NCI-H226 (cell line): Measurements from ENCODE around the gene GTF2F2.

ENCODE experiments used
- DNase-seq: peaks from one replicate; pipeline ENCODE4 v3.0.0-alpha.2; 2015

Gene GTF2F2

DNA sequence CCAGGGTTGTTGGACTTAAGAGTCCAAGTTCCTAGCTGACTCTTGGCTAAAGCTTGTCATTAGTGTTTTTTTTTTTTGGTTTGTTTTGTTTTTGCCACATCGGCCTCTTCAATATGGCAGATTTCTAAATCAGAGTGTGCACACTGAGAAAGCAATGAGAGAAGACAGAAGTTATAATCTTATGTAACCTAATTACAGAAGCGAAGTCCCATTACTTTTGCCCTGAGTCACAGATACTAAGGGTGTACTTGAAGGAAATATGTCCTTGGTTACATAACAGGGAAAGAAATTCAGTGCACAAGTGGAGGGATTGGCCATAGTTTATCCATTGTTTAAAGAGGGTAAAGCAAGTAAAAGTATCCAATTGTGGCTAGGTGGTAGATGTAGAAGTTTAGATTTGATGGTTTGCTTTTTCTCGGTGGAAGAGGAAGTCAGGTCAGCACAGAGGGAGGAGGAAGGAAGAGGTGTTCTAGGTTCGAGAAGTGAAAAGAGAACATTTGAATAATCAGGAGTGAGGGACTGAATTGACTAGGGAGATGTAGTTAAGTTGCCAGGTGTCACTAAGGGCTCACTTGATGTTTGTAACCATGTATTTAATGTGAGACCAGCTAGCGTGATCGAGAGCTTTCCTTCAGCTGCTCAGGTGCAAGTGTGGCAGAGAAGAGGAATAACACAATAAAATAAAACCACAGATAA is 12.2 kb downstream of the GTF2F2 start:
- DNase-seq, result no peak

DNA sequence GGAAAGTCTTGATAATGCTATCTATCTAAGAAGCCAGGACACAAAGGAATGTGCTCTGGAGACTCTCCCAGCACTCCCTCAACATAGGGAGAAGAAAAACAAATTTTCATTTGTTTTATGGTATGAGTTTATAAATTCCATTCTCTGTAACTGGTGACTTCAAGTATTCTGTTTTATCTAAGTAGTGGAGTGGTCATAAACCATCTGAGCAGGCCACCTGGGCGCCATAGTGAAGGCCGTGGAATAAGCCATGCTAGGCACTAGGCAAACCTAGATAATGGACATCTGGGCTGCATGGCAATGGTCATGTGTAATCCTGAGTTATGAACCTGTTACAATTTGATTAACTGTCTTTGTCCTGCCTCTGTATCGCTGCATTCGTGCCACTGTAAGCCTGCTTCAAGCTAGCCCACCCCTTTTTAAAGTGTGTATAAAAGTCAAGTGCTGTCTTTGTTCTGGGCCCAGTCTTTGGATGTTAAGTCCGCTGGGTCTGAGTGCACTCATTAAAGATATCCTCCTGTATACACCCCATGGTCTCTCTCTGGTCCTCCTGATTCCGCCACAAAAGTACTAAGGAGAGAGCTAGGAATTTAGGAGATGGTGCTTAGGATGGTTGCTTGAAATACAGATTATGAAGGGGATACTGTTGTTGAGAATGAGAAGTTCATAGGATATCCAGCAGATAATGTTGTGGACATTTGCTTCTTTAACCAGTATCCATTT is 13.2 kb downstream of the GTF2F2 start:
- peak; percentile 10 for DNase-seq

DNA sequence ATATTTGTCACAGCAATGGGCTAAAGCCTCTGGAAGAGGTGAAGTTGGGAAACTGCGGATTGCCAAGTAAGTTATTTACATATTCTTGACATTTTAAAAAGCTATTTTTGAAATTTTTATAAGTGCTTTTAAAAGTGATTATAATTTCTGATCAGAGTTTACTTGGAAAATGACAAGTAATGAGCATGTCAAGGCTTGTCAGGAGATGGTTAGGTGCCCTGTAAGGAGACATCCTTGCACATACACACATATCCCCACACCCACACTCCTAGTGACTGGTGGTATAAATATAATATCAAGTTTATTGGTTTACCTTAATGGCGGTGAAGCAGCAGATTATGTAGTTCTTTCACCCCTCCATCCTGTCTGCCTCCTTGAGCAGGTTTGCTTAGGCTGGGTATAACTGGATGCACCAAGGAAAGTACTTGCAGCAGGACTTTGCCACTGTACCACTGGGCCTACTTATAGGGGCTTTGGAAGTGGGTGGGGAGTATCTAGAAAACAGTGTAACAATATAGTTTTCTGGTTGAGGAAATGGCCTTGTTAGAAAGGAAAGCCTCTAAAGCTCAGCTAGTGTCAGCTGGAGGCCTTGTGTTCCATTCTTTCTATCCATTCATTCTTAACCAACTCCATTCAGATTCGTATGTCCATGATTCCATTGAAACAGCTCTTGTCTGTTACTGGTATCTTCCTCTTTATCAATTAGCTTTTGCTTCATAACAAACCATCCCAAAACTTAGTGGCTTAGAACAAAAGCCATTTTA is 16.6 kb downstream of the GTF2F2 start:
- DNase-seq, result no peak

DNA sequence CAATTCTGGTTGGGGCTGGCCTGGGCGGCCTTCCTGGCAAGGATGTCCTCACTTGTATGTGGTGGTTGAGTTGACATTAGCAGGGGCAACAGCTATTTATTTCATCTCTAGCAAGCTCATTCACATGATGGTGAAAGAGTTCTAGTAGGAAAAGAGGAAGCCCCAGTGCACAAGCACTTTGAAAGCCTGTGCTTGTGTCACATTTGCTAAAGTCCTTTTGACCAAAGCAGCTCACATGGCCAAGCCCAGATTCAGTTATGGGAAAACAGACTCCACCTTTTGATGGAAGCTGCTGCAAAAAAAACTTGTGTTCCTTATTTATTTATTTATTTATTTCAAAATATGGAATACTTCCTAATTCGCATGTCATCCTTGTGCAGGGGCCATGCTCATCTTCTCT is 17.2 kb downstream of the GTF2F2 start:
- DNase-seq, result no peak

DNA sequence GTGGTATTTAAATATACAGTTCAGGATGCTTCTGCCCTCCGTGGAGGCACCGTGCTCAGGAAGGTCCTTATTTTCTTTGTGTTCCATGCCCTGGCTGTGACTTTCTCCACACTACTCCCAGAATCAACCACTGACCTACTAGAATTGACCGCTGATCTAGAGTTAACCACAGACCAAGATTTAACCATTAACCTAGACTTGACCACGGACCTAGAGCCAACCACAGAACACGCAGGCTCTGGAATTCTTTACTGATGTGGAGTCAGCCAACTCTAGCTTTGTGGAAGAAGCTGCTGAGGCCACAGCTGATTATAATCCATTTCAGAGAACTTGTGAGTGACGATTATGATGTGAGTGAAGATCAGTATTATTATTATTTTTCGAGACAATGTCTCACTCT is 18.0 kb downstream of the GTF2F2 start:
- DNase-seq, result no peak

DNA sequence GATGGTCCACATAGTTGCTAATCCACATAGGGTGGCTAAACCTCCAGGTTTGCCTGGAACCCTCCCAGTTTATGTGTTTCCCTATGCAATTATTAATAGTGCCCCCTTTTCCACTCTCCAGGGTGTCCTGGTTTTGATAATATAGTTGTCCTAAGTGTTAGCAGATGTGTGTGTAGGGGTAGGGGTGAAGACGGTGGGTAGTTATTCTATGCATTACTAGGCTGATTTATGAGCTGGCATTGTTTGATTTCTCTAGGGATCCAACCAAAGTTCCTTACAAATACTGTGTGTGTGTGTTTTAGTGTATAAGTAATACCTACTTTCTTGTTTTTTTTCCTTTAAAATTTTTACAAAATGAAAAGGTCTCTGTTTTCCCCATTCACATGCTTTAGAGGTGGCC is 21.1 kb downstream of the GTF2F2 start:
- no peak for DNase-seq

DNA sequence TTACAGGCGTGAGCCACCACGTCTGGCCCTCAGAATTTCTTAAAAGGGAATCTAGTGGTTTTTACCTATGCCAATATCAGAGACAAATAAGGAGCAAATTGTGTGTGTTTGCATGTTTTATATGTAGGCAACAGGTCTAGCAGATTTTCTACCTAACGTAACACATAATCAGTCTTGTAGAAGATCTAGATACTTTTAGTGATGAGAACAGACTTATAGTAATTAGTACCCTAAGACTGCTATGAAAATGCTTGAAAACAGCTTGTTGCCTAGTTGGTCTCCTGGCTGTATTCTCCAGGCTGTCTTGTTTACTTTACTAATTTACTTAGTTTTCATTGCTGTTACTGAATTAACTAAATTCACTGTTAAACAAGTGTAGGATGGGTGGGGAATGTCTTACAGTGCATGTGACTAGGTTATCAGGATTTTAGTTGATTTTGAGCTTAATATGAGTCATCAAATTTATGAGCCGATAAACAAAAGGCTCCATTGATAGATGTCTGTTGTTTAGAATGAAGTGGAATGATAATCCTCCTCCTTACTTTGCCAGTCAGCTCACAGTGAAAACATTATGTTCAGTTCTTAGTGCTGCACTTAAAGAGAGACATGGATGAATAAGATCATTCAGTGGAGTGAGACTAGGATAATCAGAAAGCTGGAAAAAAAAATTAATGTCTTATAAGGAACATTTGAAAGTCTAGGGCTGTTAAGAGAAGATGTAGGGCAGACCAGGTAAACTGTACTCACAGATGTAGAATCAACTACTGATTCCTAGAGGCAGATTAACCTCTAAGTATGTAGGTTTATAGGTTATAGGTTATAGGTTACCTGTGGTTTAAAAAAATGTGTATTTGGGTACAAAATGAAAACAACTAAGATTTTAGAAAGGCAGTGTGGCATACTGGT is 22.4 kb downstream of the GTF2F2 start:
- no peak for DNase-seq

DNA sequence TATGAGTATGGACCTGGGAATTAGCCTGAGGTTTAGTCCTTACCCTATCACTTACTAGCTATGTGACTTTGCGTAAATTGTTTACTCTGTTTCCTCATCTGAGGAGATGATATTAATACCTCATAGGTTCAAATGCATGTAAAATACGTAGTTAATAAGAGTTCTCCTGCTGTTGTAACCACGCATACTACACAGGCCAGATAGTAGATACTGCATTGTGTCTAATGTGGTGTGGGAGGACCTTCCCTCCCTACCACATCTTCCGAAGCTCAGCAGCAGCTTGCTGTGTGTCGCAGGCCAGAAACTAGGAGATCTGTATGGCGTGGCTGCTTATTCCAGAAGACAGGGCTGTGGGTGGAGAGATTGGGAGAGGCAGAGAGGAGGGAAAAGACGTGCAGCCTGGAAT is 23.0 kb downstream of the GTF2F2 start:
- no peak for DNase-seq

DNA sequence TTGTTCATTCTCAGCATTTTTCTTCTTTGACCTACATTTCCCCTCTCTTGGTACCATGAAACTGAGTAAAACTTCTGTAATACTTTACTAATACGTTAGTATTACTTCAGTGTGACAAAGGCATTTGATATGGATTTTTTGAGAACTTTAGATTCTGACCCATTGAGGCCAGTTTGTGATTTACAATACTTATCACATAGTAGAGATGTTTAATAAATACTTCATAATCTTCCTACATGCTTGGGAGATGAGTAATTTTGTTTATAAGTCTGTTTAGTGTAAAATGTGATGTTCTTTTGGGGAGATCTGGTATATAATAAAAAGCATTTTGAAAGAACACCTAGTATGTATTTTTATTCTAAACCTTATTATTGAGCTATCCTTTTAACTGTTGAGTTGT is 29.7 kb downstream of the GTF2F2 start:
- no peak for DNase-seq

DNA sequence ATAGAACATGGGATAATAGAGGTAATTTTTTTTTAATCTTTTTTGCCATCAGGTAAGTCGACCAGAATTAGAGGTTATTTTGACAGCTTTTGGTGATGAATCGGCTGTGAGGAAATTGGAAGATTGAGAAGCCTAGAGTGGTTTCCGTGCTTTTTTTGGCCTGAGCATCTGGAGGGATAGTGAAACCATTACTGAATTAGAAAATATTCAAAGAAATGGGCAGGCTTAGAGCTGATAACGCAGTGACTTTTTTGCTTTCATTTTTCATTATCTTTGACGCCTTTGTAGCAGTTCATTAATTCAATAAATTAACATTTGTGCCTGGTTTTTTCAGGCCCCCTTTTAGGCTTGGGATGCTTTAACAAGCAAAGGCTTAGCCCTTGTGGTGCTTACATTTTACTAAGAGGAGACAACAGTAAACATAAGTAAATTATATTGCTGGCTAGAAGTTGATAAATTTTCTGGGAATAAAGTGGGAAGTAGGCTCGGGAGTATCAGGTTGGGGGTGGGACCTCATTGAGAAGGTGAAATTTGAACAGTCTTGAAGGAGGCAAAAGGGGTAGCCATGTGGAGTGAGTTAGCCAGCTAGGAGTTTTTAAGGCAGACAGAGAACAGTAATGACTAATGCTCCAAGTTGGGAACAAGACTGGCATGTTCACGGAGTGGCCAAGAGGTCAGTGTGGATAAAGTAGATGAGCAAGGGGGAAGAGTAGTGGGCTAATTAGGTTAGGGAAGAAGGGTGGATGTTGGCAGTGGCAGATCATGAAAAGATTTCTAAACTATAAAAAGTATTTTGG is 36.5 kb downstream of the GTF2F2 start:
- DNase-seq, result peak; percentile 18

DNA sequence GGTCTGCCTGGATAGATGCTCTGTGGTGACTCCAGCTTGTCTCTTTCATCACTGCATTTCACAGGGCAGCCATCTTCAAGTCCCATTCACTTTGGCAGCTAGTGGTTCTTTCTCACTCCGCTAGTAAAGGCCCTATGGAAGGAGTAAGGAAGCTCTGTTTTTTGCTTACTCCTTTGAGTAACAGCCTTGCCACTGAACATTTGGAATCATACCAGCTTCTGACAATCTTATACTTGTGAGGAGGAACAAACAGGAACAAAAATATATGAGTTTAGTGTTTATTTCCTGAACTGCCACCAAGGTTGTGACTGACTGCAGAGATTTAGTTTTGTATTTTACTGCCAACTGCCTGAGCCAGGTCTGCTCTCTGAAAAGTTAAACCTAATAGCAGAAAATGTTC is 41.9 kb downstream of the GTF2F2 start:
- no peak for DNase-seq

DNA sequence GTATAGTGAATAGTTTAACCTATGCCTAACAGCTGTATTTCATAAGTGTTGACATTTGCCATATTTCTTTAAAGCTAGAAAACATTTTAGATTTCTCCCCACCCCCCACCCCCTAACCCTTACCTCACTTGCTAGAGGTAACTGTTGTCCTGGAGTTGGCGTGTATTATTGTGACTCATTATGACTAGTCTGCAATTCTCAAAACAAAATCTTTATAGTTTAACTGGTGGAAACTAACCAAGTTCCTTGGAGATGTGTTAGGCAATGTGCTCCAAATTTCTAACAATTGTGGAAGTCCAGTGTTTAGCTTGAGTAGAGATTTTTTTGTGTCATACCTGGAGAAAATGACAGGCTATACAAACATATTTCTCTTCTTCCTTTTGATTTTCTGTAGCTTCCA is 42.5 kb downstream of the GTF2F2 start:
- peak; percentile 81 for DNase-seq

DNA sequence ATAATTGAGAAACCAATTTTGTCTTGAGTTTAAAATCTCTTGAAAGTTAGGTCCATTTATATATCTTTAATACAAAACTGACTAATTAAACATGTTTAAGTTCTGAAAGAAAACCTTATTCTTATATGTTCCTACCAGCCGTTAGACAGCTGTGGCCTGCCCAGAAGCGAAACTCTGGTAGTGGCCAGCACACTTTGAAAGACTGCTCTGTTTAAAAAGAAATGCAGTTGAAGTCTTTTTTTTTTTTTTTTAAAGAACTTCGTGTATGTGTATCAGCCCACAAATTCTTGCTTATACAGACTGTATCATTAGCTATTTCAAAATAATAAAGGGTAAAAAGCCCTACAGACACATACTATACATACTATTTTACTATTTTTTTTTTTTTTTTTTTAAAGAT is 46.5 kb downstream of the GTF2F2 start:
- DNase-seq, result no peak

DNA sequence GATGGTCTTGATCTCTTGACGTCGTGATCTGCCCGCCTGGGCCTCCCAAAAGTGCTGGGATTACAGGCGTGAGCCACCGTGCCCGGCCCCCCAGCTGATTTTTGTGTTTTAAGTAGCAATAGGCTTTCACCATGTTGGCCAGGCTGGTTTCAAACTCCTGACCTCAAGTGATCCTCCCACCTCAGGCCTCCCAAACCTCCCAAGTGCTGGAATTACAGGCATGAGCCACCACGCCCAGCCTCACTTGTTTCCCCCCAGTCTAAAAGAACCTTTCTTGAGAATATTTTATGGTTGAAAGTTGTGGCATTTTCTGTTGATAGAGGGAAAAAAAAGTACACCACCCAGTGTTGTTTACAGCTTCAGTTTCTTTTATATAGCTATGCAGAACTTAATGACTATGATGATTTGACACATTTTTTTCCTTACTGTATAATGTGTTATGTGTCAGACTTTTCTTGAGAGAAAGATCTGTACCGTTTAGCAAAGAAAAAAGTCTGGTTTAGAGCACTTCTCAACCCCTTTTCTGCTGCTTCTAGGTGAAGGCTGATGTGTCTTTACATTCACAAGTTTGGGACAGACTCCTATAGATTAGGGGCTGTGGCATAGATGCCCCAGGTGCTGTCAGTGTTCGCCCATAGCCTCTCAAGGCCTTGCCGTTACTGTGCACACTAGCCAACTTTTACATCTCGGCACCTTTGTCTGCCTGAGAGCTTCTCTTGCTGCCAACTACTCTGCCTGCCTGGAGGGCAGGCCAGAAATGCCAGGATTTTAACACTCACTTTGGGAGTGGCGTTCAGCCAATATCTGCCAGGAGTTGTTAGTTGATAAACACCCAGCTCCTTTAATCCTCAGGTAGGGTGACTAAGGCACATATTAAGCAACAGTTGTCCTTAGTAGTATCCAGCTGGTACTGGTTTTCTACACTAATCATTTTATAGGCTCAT is 47.6 kb downstream of the GTF2F2 start:
- DNase-seq, result peak; percentile 98

DNA sequence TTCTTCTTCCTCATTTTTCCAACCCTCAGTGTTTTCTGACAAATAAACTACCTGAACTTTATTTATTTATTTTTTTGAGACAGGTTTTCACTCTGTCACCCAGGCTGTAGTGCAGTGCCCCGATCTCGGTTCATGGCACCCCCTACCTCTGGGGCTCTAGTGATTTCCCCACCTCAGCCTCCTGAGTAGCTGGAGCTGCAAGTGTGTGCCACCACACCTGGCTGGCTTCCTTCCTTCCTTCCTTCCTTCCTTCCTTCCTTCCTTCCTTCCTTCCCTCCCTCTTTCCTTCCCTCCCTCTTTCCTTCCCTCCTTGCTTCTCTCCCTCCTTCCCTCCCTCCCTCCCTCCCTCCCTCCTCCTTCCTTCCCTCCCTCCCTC is 48.2 kb downstream of the GTF2F2 start:
- no peak for DNase-seq

DNA sequence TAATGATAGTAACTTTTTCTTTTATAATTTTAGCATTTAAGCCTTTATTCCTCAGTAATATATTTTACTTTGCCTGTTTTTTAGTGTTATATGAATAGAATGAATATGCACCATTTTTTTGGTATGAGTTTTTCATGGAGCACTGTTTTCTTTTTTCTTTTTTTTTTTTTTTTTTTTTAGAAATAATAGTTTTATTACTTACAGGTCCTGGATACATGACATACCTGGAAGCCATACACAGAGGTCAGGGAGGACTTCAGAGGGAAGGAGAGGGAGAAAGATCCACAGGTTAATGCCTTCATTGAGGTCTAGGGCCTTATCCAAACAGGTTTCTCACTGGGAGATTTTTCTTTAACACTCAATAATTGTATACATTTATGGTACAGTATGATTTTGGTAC is 54.2 kb downstream of the GTF2F2 start:
- DNase-seq, result no peak

DNA sequence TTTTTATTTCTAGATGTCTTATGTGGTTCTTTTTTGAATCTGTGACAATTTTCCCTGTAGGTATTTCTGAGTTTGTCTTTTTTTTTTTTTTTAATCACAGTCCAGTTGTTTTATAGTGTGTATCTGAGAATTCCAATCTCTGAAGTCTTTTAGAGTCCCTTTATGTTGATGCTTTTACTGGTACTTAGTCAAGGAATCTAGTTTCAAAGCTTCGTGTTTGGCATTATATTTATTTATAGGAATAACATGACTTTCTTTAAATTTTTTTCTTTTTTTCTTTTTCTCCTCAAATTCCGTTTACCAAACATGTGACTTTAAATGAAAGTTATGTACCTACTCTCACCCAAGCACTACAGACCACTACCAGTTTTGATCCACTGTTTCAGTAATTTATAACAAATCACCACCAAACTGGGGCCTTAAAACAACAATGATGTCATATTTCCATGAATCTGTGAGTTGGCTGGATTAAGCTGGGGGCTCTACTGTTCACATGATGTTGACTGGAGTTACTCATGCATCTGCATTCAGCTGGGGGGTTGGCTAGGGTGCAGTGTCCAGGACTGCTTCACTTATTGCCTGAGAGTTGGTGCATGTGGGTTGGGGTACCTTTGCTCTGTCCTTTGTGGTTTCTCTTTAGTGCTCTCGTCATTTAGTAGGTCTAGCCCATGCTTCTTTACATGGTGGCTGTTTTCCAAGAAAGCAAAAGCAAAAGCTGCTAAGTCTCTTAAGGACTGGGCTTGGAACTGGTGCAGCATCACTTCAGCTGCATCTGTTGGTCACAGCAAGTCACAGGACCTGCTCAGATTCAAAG is 58.2 kb downstream of the GTF2F2 start:
- peak; percentile 62 for DNase-seq

DNA sequence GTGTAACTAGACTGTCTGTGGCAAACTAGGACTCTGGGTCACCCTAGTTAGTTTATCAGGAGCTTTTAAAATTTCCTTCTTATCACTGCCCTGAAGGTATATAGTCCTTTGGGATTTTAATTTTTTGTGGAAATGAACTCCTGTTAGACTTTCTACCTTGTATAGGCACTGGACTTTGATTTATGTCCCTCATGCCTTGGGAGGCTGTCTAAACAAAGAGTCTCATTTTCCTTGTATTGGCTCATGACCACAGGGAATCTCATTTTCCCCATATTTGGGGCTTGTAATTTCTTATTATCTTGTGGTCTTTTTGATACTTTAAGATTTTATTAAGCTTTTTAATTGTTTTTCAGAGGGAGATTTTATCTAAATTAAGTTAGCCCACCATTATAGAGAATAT is 59.1 kb downstream of the GTF2F2 start:
- DNase-seq, result peak; percentile 12

DNA sequence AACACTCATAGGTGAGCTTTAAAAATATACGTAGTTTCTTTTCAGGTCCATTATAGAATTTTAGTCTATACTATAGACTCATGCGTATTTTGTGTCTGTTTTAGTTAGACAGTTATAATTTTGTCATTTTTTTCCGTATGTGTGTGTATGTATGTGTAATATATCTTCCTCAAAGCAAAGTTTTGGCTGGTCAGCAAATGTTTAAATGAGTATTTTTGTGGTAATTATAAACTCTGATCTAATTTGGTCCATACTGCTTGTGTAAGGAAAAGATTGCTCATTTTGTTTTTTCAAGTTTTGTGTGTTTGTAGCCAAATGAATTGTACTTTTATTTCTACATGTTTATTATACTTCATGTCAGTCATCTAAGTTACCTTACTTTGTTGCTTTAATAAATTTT is 60.0 kb downstream of the GTF2F2 start:
- DNase-seq, result no peak
